ENCODE results near the gene CCNG2.

DNA sequence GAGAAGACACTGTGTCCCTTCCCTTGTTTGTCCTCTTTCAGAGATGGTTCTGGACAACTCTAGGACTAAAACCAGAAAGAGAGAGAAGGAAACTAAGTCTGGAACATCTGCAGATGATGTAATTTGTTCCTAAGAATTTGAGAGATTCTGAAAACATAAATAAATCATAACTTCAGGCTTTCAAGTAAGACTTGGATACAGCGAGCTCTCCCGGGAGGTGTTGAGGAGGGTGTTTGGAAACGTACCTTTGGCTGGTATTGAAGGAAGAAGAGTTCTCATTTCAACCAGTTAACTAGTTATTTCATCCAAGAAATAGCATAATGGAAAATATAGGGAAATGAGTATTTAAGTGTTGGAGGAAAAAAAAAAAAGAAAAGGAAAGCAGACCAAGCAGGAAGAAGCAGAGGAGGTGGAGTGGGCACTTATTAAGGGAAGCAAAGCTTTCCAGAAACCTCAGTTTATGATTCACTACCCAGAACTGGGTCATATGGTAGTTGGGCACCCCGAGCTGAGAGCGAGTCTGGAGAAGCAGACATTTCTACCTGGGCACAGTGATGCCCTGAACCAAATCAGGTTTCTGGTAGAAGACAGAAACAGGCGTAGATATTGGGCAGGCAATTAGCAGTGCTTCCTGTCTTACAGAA, 26.9 kb downstream of the CCNG2 start:
- TF ChIP-seq, protein P1, sequence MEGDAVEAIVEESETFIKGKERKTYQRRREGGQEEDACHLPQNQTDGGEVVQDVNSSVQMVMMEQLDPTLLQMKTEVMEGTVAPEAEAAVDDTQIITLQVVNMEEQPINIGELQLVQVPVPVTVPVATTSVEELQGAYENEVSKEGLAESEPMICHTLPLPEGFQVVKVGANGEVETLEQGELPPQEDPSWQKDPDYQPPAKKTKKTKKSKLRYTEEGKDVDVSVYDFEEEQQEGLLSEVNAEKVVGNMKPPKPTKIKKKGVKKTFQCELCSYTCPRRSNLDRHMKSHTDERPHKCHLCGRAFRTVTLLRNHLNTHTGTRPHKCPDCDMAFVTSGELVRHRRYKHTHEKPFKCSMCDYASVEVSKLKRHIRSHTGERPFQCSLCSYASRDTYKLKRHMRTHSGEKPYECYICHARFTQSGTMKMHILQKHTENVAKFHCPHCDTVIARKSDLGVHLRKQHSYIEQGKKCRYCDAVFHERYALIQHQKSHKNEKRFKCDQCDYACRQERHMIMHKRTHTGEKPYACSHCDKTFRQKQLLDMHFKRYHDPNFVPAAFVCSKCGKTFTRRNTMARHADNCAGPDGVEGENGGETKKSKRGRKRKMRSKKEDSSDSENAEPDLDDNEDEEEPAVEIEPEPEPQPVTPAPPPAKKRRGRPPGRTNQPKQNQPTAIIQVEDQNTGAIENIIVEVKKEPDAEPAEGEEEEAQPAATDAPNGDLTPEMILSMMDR (conservative IDR thresholded peaks at IDR 0.05): no peak
- TF ChIP-seq EZH2 (IDR thresholded peaks at IDR 0.05; ENCODE audit: low read depth): no peak

All from PC-9 (cell line).